Fibroblast of upper back skin (primary cell): Measurements from ENCODE around the gene CUEDC2.
"Not testable (repeated sequence)": the region's sequence is repeated elsewhere in the genome, so short reads cannot be mapped to it uniquely, and the experiment has no call there.

Experiments
- DNase-seq: peaks from one replicate; pipeline ENCODE4 v3.0.0-alpha.2; 2013

Gene CUEDC2

GRCh38 chr10:102432162-102432950 lies at the start of gene CUEDC2:
TSS of gene CUEDC2 (minus strand) at chr10:102432574. CDS start at chr10:102425188, 7,386 bp downstream.
- peak; percentile 98 for DNase-seq

DNA sequence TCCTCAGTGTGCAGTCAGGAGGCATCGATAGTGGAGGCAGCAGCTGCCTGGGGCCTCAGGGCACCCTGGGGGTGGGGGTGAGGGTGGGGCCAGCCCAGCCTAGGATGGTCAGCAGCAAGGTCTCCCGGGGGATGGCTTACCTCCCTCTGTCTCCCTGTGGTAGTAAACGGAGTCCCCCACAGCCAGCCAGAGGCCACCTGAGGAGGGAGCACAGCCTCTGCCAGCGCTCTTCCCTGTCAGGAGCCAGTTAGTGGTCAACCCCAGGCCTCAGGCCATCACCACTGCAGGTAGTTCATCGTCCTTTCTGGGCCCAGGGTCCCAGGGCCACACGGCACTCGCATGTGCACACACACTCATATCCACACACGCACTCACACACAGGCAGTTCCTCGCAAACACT lies 48.0 kb upstream of the CUEDC2 start:
- no peak for DNase-seq

- no peak for DNase-seq
These were observed 47.3 kb upstream of the CUEDC2 start for GRCh38 chr10:102479651-102480050.

GRCh38 chr10:102476466-102477141 lies 44.2 kb upstream of the CUEDC2 start:
- no peak for DNase-seq

DNA sequence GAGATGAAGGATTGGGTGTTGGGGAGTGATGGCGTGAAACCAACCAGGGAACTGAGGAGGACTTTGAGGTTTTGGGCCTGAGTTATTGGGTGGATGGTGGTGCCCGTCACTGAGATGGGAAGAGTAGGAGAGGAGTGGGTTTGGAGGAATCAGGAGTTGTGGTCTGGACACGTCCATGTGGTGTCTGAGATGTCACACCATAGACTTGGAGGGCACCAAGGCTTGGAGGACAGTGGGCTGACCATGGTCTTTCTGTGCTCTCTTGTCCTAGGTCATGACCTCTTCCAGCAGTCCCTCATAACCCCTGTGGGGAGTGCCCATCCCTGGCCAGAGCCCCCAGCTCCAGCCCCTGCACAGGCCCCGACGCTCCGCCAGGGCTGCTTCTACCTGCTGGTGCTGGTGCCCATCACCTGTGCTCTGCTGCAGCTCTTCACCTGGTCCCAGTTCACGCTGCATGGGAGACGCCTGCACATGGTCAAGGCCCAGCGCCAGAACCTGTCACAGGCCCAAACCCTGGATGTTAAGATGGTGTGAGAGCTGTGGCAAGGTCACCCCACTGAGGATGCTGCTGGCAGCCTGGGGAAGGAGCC lies 43.2 kb upstream of the CUEDC2 start:
- DNase-seq: no peak

GRCh38 chr10:102473445-102474331 lies 41.3 kb upstream of the CUEDC2 start:
- DNase-seq: no peak

DNA sequence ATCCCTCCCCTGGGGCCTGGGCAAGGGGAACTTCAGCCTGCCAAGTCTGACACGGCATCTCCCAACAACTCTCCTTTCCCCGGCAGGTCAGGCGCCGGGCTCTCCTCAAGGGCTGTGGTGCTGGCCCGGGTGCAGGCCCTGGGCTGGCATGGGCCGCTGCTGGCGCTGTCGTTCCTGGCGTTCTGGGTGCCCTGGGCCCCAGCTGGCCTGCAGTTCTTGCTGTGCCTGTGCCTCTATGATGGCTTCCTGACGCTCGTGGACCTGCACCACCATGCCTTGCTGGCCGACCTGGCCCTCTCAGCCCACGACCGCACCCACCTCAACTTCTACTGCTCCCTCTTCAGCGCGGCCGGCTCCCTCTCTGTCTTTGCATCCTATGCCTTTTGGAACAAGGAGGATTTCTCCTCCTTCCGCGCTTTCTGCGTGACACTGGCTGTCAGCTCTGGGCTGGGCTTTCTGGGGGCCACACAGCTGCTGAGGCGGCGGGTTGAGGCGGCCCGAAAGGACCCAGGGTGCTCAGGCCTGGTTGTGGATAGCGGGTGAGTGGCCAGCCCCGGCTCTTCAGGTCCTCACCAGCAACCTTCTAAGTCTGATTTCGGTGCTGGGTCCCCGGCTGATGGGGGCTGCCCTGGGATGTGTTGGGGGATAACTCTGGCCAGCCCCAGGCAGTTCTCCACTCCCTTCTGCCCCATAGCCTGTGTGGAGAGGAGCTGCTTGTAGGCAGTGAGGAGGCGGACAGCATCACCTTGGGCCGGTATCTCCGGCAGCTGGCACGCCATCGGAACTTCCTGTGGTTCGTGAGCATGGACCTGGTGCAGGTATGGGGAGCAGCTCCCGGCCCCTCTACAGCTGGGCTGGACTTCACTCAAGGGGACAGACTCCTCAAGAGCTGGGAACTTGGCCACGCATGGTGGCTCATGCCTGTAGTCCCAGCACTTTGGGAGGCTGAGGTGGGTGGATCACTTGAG lies 38.5 kb upstream of the CUEDC2 start:
- no peak for DNase-seq

DNA sequence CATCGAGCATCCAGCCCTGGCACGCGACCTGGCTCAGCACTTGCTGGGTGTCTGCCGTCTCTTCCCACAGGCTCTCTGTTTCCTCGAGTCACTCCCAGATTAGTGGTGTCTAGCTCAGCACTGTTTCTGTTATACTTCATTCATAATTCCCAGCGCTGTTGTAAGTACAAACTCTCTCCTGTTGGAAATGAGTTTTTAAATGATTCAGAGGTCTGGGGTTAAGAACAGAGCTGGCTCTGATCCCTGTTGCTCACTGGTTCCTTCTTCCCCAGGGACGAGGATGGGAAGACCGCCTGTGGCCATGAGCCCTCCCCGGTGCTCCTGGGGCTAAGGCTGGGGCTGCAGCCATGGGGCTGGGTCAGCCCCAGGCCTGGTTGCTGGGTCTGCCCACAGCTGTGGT lies 36.3 kb upstream of the CUEDC2 start:
- DNase-seq: peak; percentile 40

GRCh38 chr10:102467971-102468438 lies 35.6 kb upstream of the CUEDC2 start:
- DNase-seq: no peak

DNA sequence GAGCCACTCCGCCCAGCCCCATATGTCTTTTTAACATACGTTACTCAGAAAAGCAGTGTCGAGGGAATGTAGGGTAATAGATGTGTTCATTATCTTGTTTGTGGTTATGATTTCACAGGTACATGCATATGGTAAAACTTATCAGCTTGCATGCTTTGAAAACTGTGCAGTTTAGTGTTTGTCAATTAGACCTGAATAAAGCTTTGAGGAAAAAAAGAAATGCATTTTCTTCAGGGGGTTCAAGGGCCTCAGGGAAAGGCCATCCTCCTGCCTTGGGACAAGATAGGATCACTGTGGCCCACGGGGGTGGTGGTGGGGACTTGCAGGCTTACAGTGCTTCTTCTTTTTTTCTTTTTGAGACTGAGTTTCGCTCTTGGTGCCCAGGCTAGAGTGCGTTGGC lies 34.9 kb upstream of the CUEDC2 start:
- no peak for DNase-seq

GRCh38 chr10:102465466-102465865 lies 33.1 kb upstream of the CUEDC2 start:
- DNase-seq: no peak

- DNase-seq: no peak
These were observed 31.6 kb upstream of the CUEDC2 start for GRCh38 chr10:102463983-102464382.

GRCh38 chr10:102462512-102463054 lies 30.2 kb upstream of the CUEDC2 start:
- no peak for DNase-seq

DNA sequence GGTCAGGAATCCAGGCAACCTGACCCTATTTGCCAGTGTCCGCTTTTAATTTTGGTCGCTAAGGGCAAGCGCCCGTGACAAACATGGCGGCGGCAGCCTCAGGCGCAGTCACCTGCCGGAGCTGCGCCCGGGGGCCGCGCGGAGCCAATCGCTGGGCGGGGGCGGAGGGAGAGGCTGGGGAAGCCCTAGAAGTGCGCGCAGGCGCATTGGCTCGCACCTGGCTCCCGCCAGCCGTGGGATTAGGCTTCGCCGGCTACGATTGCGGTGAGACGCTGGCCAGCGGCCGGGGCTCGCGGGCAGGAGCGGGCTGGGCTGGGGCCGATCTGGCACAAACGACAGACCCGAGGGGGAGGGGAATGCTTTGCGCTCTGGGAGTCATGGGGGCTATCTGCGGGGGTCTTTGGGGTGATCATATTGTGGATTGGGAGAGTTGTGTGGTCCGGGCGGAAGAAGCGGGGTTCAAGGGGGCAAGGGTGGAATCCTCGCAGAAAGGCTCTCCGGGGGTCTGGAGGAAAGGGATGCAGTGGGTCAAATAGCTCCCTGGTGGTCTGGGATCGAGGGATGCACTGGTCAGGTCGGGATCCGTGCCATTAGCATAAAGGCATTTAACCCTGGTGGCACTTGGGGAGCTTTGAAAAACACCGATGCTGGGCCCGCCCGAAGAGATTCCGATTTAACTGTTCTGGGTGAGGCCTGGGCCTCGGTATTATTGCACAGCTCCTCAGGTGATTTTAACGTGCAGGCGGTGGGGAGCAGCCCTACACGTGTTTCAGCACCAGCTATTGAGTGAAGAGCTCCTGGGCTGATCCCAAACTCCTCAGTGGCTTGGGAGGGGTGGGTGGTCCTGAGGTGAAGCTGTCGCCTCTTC lies 29.0 kb upstream of the CUEDC2 start:
- peak; percentile 77 for DNase-seq

DNA sequence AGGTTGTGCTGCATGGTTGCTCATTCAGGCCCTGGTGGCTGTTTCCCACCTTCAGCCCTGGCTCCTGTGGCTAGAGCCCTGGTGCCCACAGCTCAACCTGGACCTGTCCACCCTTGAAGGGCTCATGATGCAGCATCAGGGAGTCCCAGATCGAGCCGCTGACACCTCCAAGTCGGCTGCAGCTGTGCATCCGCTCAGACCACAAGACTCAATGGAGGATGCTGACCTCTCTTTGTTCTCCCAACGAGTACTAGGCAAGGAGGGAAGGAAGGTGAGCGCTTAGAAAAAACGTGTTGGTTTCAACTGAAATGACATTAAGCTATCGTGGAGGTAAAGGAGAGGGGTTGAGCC lies 28.4 kb upstream of the CUEDC2 start:
- DNase-seq: no peak

DNA sequence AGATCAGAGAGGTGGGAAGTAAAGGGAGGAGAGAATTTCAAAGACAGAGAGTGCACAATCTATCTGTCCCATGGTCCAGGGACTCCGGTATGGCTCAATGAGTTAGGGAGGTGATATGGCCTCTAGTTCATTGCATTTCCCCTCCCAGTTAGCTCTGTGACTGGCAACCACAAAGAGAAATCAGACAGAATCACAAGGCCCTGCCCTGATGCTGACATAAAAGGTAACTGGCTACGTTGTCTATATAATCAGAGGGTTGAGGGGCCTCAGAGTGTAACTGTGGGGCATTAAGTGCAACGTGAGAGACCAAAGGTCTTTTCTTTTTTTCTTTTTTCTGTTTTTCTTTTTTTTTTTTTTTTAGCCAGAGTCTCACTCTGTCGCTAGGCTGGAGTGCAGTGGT lies 26.3 kb upstream of the CUEDC2 start:
- no peak for DNase-seq

DNA sequence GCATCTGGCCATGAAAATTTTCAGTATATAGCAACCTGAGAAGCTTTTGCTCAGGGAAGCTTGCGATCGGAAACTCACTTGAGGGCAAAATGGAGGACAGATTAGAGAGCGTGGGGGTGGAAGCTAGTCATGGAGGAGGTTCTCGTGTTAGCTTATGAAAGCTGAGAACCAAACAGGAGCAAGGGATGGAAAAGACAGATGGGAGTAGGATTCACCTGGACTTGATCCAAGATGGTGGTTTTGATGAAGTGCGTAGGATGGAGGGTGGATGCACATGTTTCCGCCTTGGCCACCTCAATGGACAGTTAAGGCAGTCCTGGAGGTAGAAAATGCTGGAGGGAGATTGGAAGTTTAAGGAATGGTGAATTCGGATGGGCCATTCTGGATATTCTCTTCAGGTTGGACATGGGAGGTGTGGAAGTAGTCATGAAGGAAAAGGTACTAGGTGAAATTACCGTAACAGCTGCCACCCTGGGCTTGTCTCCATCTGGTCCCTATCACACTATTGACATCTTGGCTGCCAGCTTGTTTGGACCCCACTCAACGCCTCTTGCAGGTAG lies 25.3 kb upstream of the CUEDC2 start:
- no peak for DNase-seq

DNA sequence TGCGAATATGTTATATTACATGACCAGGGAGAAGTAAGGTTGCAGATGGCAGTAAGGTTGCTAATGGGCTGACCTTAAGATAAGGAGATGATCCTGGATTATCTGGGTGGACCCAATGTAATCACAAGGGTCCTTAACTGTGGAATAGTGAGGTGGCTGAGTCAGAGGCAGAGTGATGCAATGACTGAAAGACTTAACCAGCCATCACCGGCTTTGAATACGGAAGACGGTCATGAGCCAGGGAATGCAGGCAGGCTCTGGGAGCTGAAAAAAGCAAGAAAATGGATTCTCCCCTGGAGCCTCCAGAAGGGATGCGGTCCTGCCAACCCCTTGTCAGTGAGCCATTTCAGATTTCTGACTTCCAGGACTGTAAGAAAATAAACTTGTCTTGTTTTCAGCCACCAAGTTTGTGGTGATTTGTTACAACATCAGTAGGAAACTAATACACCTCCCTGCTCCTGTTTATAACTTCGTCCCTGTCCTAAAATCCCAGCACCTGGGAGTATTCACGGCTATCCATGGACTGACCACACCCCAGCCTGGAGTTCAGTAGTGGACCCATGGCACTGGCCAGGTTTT lies 23.6 kb upstream of the CUEDC2 start:
- DNase-seq: peak; percentile 88

DNA sequence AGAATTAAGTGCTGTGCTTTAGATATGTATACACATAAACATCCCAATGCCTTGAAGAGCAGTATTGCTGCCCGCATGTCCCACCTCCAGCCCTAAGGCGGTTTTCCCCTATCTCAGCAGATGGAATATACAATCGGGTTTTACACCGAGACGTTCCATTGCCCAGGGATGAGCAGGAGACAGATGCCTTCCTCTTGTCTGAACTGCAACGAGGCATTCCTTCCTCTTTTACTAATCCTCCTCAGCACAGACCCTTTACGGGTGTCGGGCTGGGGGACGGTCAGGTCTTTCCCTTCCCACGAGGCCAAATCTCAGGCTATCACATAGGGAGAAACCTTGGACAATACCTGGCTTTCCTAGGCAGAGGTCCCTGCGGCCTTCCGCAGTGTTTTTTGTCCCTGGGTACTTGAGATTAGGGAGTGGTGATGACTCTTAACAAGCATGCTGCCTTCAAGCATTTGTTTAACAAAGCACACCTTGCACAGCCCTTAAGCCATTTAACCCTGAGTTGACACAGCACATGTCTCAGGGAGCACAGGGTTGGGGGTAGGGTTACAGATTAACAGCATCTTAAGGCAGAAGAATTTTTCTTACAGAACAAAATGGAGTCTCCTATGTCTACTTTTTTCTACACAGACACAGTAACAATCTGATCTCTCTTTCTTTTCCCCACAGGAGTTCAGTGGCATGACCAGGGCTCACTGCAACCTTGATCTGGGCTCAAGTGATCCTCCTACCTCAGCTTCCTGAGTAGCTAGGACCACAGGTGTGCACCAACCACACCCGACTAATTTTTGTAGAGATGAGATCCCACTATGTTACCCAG lies 22.5 kb upstream of the CUEDC2 start:
- not testable (repeated sequence) for DNase-seq
